Measurements from ENCODE around the gene GDF11. TPM values are rescaled to one million over a fixed set of nuclear protein-coding genes. Genes with fewer than 3 reads are reported as not detected.

The GDF11 gene
- 1.9 to 5.1 TPM (median 4.1 TPM) in 5 replicates for total RNA-seq (2022; extraction: Qiagen RNA extraction; ENCODE audit: low read depth)

GRCh38 chr12:55742719-55743405 lies at the start of gene GDF11:
GDF11 (plus strand) TSS chr12:55743122; CDS start chr12:55743317, 195 bp downstream.

DNA sequence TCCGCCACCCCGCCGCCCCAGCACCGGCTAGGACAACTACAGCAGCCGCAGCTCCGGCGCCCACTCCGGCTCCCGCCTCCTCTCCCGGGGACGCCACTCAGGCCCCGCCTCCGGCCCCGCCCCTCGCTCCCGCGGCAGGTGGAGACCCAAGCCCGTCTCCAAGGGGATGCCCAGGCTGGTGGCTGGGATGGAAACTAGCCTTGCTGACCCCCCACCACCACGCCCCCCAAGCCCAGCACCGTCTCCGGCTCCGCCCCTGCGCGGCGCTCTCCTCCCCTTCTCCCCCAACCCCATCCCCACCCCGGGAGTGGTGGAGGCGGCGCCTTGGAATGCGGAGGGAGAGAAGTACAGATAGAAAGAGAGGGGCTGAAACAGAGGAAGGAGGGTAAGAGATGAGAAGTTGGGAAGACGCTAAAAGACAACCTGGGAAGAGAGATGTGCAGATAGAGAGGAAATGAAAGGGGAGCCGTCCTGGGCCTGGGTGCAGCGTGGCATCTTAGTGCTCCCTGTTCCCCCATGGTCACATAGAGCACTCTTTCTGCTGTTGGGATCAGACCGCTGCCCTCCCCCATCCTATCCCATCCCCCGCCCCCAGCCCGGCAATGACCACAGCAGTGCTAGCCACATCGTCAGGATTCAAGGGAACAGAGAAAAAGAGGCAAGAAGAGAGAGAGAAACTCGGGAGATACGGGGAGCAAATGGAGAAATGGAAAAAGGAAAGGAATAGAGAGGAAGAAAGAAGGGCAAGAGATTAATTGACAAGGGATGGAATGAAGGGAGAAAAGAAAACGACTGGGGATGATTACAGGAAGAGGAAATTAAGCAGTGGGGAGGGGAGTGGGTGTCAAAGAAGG lies 34.9 kb upstream of the GDF11 start, which contains the start of gene ITGA7:
ITGA7 (minus strand) TSS at position 64 of the 854 bp plus-strand sequence. CDS start 222 bp downstream, outside the sequence.

GRCh38 chr12:55715833-55716581 lies 26.9 kb upstream of the GDF11 start, which contains the start of gene BLOC1S1:
BLOC1S1 (plus strand) TSS chr12:55716046; CDS start chr12:55716052, 6 bp downstream.

GRCh38 chr12:55720071-55720564 lies 22.8 kb upstream of the GDF11 start, which contains the start of gene RDH5:
RDH5 (plus strand) TSS chr12:55720393; CDS start chr12:55721185, 792 bp downstream.

DNA sequence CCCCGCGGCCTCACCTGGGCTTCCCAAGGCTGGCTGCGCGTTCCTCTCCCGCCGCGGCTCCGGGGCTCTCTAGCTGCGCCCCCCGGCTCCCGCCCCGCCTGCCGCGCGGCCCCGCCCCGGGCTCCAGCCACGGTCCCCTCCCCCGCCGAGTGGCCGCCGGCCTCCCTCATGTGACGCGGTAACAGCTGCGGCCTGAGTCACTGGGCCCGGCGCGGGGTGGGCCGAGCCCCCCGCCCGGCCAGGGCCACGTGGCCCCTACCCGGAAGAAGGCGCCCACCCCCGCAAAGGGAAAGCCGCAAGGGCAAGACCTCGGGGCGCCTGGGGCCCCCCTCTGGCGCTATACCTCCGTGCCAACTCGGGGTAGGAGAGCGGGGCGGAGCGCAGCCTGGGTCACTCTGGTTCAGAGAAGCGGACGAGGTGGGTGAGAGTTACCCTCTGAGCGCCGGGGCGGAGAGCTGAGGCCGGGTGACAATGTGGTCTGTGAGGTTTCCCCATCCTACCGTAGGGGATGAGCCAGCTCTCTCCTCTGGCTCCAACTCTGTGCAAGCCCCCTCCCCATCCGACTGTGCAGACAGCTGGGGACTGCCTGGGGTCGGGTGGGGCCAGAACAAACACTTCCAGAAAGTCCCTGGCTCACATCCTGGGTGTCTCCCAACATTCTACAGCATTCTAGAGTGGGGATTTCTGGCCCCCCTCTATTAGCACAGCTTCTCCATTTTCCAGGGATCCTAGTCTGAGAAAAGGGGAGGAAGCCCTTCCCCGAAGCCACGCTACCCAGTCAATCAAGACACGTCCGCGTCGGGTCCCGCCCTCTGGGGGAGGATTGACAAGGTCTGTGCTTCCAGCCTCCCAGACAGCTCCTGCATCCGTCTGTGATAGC lies 13.7 kb upstream of the GDF11 start, which contains the start of gene CD63:
CD63 (minus strand) TSS at position 71 of the 880 bp plus-strand sequence. CDS start 668 bp downstream, outside the sequence.

Other genes with a start within 250 kb of the GDF11 start
- not detected in 5 replicates for gene OR6C4, start 193.5 kb upstream of the GDF11 start, total RNA-seq (2022; extraction: Qiagen RNA extraction; ENCODE audit: low read depth)
- gene OR2AP1, start 170.7 kb upstream of the GDF11 start, total RNA-seq (2022; extraction: Qiagen RNA extraction; ENCODE audit: low read depth): not detected in 5 replicates
- gene OR10P1, start 106.2 kb upstream of the GDF11 start, total RNA-seq (2022; extraction: Qiagen RNA extraction; ENCODE audit: low read depth): not detected in 5 replicates
- gene ITGA7, start 35.2 kb upstream of the GDF11 start, total RNA-seq (2022; extraction: Qiagen RNA extraction; ENCODE audit: low read depth): 0.92 to 1.7 TPM (median 1.6 TPM) in 5 replicates
- 116 to 167 TPM (median 145 TPM) in 5 replicates for gene BLOC1S1, start 27.1 kb upstream of the GDF11 start, total RNA-seq (2022; extraction: Qiagen RNA extraction; ENCODE audit: low read depth)
- gene RDH5, start 22.7 kb upstream of the GDF11 start, total RNA-seq (2022; extraction: Qiagen RNA extraction; ENCODE audit: low read depth): 1.7 to 3.1 TPM (median 2.2 TPM) in 5 replicates
- 695 to 804 TPM (median 704 TPM) in 5 replicates for gene CD63, start 14.1 kb upstream of the GDF11 start, total RNA-seq (2022; extraction: Qiagen RNA extraction; ENCODE audit: low read depth)
- 87.8 to 151 TPM (median 101 TPM) in 5 replicates for gene SARNP, start 74.6 kb downstream of the GDF11 start, total RNA-seq (2022; extraction: Qiagen RNA extraction; ENCODE audit: low read depth)
- 73.6 to 116 TPM (median 95.7 TPM) in 5 replicates for gene ORMDL2, start 74.9 kb downstream of the GDF11 start, total RNA-seq (2022; extraction: Qiagen RNA extraction; ENCODE audit: low read depth)
- gene DNAJC14, start 86.5 kb downstream of the GDF11 start, total RNA-seq (2022; extraction: Qiagen RNA extraction; ENCODE audit: low read depth): 17.3 to 22.8 TPM (median 21.6 TPM) in 5 replicates
- gene MMP19, start 99.8 kb downstream of the GDF11 start, total RNA-seq (2022; extraction: Qiagen RNA extraction; ENCODE audit: low read depth): 0.13 to 4.5 TPM (median 0.17 TPM) in 5 replicates
- gene PYM1, start 184.8 kb downstream of the GDF11 start, total RNA-seq (2022; extraction: Qiagen RNA extraction; ENCODE audit: low read depth): 35.9 to 40.2 TPM (median 38.8 TPM) in 5 replicates
- 16.5 to 20.0 TPM (median 19.3 TPM) in 5 replicates for gene DGKA, start 188.0 kb downstream of the GDF11 start, total RNA-seq (2022; extraction: Qiagen RNA extraction; ENCODE audit: low read depth)
- gene PMEL, start 222.9 kb downstream of the GDF11 start, total RNA-seq (2022; extraction: Qiagen RNA extraction; ENCODE audit: low read depth): 0.75 to 1.4 TPM (median 0.87 TPM) in 5 replicates
- gene CDK2, start 223.7 kb downstream of the GDF11 start, total RNA-seq (2022; extraction: Qiagen RNA extraction; ENCODE audit: low read depth): 55.0 to 59.1 TPM (median 57.1 TPM) in 5 replicates
- 23.6 to 34.7 TPM (median 34.3 TPM) in 5 replicates for gene RAB5B, start 231.0 kb downstream of the GDF11 start, total RNA-seq (2022; extraction: Qiagen RNA extraction; ENCODE audit: low read depth)

All from A549 treated with RU486 at 1 μM for 4 hours (cell line).